ENCODE measurements around the gene GULP1.

GULP1 gene

DNA sequence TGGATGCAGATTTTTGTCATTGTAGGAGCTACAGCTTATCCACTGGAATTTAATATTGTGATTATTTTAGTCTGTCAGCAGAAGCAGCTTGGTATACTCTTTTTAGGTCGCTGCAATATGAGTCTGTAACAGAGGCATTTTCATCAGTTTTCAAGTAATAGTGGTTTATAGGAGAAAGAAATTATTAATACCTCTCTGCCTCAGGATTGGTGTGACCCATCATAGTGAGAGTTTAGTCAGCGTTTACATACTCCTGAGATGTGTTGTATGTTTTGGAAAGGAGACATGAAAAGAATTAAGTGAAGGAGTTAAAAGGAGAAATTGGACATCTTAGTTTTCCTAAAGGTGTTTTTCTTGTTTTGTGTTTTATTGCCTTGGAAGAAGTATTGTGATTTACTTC, 189.8 kb downstream of the GULP1 start:
- Histone ChIP-seq H3K4me2 (ENCODE audit: low read length) (no peak overlapping the region), H3K9me2 (replicated peaks; ENCODE audit: control insufficient read depth, low read length) (no peaks in the 10 kb centered on the region), H3K79me2 (ENCODE audit: control insufficient read depth, low read length) (no peaks in the 10 kb centered on the region), H3F3A (ENCODE audit: control insufficient read depth, insufficient read depth) (no peaks in the 10 kb centered on the region), H3K4me1 (ENCODE audit: control insufficient read depth, low read length) (no peaks in the 10 kb centered on the region), H3K27ac (ENCODE audit: low read depth, low read length) (no peak overlapping the region), H3K27me3 (ENCODE audit: control insufficient read depth, low read length) (no peaks in the 10 kb centered on the region), H4K20me1 (ENCODE audit: control insufficient read depth, insufficient read depth, low read depth, low read length) (no peaks in the 10 kb centered on the region), H3K4me3 (ENCODE audit: low read length) (no peak overlapping the region), H3K9me3 (ENCODE audit: control insufficient read depth, insufficient read depth, low read length) (no peaks in the 10 kb centered on the region), H3K36me3 (ENCODE audit: control insufficient read depth, low read length) (no peaks in the 10 kb centered on the region)
- TF ChIP-seq EZH2phosphoT487 (IDR thresholded peaks at IDR 0.05; ENCODE audit: borderline replicate concordance, low read length) = no peak
- TF ChIP-seq, protein P1, sequence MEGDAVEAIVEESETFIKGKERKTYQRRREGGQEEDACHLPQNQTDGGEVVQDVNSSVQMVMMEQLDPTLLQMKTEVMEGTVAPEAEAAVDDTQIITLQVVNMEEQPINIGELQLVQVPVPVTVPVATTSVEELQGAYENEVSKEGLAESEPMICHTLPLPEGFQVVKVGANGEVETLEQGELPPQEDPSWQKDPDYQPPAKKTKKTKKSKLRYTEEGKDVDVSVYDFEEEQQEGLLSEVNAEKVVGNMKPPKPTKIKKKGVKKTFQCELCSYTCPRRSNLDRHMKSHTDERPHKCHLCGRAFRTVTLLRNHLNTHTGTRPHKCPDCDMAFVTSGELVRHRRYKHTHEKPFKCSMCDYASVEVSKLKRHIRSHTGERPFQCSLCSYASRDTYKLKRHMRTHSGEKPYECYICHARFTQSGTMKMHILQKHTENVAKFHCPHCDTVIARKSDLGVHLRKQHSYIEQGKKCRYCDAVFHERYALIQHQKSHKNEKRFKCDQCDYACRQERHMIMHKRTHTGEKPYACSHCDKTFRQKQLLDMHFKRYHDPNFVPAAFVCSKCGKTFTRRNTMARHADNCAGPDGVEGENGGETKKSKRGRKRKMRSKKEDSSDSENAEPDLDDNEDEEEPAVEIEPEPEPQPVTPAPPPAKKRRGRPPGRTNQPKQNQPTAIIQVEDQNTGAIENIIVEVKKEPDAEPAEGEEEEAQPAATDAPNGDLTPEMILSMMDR (IDR thresholded peaks at IDR 0.05; ENCODE audit: low read depth, low read length, poor library complexity, severe bottlenecking) = no peak

DNA sequence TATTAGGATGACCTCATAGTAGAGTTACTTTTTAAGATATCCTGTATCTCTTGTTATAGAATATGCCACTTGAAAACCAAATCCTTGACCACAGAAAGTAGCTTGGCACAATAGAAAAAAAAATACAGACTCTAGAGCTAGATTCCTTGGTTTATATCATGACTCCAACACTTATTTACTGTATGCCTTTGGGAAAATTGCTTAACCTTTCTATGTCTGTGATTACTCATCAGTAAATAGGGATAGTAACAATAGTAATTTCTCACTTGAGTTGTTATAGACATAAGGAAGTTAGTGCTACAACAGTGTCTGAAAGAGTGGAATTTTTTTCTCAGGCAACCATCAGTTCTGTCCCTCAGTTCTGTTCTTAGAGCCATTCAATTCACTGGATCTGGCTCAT, 193.8 kb downstream of the GULP1 start:
- Histone ChIP-seq H3K9me2 (replicated peaks; ENCODE audit: control insufficient read depth, low read length) (no peaks in the 10 kb centered on the region), H3K4me2 (ENCODE audit: low read length) (no peak overlapping the region), H3K9me3 (ENCODE audit: control insufficient read depth, insufficient read depth, low read length) (no peaks in the 10 kb centered on the region), H3K27ac (ENCODE audit: low read depth, low read length) (no peak overlapping the region), H4K20me1 (ENCODE audit: control insufficient read depth, insufficient read depth, low read depth, low read length) (no peaks in the 10 kb centered on the region), H3K4me3 (ENCODE audit: low read length) (no peak overlapping the region), H3K36me3 (ENCODE audit: control insufficient read depth, low read length) (no peaks in the 10 kb centered on the region), H3K27me3 (ENCODE audit: control insufficient read depth, low read length) (no peaks in the 10 kb centered on the region), H3F3A (ENCODE audit: control insufficient read depth, insufficient read depth) (no peaks in the 10 kb centered on the region), H3K79me2 (ENCODE audit: control insufficient read depth, low read length) (no peaks in the 10 kb centered on the region), H3K4me1 (ENCODE audit: control insufficient read depth, low read length) (no peaks in the 10 kb centered on the region)
- no peak for TF ChIP-seq EZH2phosphoT487 (IDR thresholded peaks at IDR 0.05; ENCODE audit: borderline replicate concordance, low read length)
- TF ChIP-seq, protein P1 (IDR thresholded peaks at IDR 0.05; ENCODE audit: low read depth, low read length, poor library complexity, severe bottlenecking) = no peak

DNA sequence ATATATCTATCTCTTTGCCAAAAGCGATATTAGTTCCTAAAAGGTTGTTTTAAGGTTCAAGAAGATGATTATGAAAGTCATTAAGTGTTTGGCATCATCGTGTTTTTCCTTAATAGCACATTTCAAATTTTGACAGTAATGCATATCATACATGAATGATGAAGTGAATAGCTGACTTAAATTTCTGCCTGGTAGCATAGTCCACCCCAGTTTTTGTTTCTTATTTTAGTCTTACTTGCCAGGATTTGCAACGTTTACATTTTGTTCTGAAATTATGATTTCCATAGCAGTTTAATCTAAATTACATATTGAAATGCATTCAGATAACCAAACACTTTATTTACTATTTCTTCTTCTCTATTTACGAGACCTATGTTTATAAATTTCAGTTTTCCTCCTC, 201.1 kb downstream of the GULP1 start:
- H4K20me1 ChIP-seq (ENCODE audit: control insufficient read depth, insufficient read depth, low read depth, low read length) = no peaks in the 10 kb centered on the region
- H3K4me2 ChIP-seq (ENCODE audit: low read length) = no peak overlapping the region
- no peaks in the 10 kb centered on the region for H3K9me2 ChIP-seq (replicated peaks; ENCODE audit: control insufficient read depth, low read length)
- no peak overlapping the region for H3K27ac ChIP-seq (ENCODE audit: low read depth, low read length)
- H3K4me1 ChIP-seq (ENCODE audit: control insufficient read depth, low read length) = no peaks in the 10 kb centered on the region
- no peaks in the 10 kb centered on the region for H3K36me3 ChIP-seq (ENCODE audit: control insufficient read depth, low read length)
- TF ChIP-seq, protein P1 (IDR thresholded peaks at IDR 0.05; ENCODE audit: low read depth, low read length, poor library complexity, severe bottlenecking) = no peak
- TF ChIP-seq EZH2phosphoT487 (IDR thresholded peaks at IDR 0.05; ENCODE audit: borderline replicate concordance, low read length) = no peak
- H3K9me3 ChIP-seq (ENCODE audit: control insufficient read depth, insufficient read depth, low read length) = no peaks in the 10 kb centered on the region
- no peaks in the 10 kb centered on the region for H3K27me3 ChIP-seq (ENCODE audit: control insufficient read depth, low read length)
- H3F3A ChIP-seq (ENCODE audit: control insufficient read depth, insufficient read depth) = no peaks in the 10 kb centered on the region
- H3K79me2 ChIP-seq (ENCODE audit: control insufficient read depth, low read length) = no peaks in the 10 kb centered on the region
- no peak overlapping the region for H3K4me3 ChIP-seq (ENCODE audit: low read length)

DNA sequence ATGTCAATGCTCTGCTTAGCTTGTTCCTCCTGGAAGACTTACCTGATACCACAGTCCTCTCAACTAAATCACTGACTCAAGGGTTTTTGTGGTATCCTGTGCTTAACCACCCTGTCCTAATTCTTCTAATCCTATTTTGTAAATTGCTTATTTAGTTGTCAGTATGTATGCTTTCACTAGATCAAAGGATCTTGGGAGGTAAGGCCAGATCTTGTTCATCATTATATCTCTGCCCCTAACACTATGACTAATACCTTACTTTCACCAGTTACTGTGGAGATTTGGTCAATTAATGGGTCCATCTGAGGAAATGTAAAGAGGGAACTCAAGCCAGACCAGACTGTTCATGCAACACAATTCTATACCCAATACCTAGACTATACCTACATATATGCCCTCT, 203.2 kb downstream of the GULP1 start:
- Histone ChIP-seq H3F3A (ENCODE audit: control insufficient read depth, insufficient read depth) (no peaks in the 10 kb centered on the region), H3K79me2 (ENCODE audit: control insufficient read depth, low read length) (no peaks in the 10 kb centered on the region), H3K27ac (ENCODE audit: low read depth, low read length) (no peak overlapping the region), H3K9me3 (ENCODE audit: control insufficient read depth, insufficient read depth, low read length) (no peaks in the 10 kb centered on the region), H3K36me3 (ENCODE audit: control insufficient read depth, low read length) (no peaks in the 10 kb centered on the region), H3K4me2 (ENCODE audit: low read length) (no peak overlapping the region), H3K4me3 (ENCODE audit: low read length) (no peak overlapping the region), H3K4me1 (ENCODE audit: control insufficient read depth, low read length) (no peaks in the 10 kb centered on the region), H3K9me2 (replicated peaks; ENCODE audit: control insufficient read depth, low read length) (no peaks in the 10 kb centered on the region), H4K20me1 (ENCODE audit: control insufficient read depth, insufficient read depth, low read depth, low read length) (no peaks in the 10 kb centered on the region), H3K27me3 (ENCODE audit: control insufficient read depth, low read length) (no peaks in the 10 kb centered on the region)
- no peak for TF ChIP-seq EZH2phosphoT487 (IDR thresholded peaks at IDR 0.05; ENCODE audit: borderline replicate concordance, low read length)
- TF ChIP-seq, protein P1 (IDR thresholded peaks at IDR 0.05; ENCODE audit: low read depth, low read length, poor library complexity, severe bottlenecking) = no peak
